NCI-H345 treated with DMSO at 0.1 percent for 48 hours (cell line): ENCODE data around the gene CDH23.

Experiments
- DNase-seq: peaks from one replicate; lab custom pipeline; 2025; ENCODE audit not compliant: unreplicated experiment; lab: John Stamatoyannopoulos, UW

The CDH23 gene

DNA sequence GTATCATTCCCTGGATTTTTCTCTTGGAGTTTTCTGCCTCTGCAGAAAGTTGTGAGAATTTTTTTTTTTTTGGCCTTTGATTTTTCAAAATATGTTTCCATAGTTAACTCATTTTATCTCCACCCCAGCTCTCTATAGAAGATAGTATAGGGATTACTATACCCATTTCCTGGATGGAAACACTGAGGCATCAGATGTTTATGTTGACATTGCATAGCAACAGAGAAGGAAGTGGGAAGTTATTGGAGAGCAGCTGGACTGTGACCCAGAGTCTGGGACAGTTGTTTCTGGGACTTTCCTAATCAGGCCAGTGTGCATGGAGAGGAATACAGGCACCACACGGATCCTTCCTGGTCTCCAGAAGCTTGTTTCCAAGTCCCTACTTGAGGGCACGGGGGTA is 158.0 kb downstream of the CDH23 start:
- no peak for DNase-seq

DNA sequence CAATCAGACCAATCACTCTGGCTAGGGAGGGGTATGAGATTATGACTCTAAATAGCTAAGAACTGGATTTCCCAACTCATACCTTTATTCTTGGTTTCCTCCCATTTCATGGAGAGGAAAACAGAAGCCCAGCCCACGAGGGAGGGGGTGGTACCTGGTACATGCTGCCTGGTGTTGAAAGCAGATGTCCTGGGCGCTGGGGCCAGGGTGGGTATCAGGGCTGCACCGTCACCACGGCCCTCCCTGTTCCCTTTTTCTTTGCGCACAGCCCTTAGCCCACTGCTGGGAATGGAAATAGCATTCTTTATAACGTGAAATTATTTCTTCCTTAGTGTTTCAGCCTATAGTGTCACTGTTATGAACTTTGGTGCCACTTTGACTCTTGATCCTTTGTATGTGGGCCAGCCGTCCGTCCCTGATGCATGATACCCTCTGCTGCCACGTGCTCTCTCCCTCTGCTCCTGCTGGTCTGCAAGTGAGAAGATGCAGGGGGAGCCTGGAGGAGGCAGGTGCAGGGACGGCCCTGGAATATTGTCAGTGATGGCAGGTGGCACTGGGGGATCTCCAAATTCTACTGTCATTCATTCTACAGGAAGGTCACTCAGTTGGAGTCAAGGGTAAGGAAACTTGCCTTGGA is 158.5 kb downstream of the CDH23 start:
- no peak for DNase-seq

DNA sequence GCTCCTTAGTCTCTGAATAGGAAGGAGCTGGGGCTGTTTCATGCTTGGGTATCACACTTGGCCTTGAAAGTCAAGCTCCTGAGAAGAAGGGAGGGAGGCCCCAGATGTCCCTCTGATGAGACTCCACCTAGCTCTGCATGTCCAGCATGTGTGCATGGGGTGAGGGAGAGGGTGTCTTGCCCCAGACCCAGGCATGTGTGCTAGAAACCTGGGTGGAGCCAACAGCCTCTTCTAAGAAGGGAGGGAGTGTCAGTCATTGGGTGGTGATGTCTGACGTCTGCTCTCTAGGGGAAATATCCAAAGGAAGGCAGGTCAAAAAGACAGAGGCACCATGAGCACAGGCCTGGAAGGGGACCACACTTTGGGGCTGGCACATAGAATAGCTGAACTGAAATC is 159.0 kb downstream of the CDH23 start:
- no peak for DNase-seq

DNA sequence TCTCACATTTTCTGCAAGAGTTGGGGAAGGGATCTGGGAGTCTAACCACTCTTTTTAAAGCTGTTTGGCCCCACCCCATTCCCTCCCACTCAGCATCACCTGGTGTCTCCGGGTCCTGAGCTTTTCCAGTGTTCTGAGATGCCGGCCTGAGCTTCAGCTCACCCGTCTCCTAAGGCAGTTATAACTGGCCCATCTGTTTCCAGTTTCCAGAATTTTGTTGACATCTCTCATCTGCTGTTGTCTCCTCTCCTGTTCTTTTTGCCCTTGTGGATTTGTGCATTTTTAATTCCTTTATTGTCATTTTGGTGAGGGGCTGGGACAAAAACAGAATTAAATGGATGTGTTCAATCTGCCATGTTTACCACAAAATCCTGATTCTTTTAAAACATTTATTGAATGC is 162.3 kb downstream of the CDH23 start:
- no peak for DNase-seq

DNA sequence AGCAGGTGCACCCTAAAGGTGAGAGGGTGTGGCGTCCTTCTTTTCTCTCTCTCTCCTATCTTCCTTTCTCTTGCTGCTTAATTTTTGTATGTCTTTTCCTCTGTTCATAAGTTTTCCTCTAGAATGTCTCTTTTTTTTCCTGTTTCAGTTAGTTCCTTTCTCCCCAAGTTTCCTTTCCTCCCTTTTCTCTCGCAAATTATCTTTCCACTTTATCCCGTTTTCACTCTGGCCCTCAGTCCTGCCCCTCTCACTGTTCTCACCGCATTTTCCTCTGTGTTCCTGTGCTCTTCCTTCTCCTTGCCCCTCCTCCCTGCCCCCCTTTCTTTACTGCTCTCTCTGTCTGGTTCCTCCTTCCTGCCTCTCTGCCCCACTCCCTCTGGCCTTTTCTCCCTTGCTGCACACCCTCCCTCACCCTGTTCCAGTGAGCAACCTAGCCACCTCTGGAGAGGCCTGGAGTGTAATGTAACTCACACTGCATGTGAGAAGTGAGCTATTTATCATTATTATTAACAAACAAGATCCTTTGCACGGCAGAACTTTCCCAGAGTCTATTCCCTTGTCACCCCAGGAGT is 164.4 kb downstream of the CDH23 start:
- DNase-seq, result no peak

DNA sequence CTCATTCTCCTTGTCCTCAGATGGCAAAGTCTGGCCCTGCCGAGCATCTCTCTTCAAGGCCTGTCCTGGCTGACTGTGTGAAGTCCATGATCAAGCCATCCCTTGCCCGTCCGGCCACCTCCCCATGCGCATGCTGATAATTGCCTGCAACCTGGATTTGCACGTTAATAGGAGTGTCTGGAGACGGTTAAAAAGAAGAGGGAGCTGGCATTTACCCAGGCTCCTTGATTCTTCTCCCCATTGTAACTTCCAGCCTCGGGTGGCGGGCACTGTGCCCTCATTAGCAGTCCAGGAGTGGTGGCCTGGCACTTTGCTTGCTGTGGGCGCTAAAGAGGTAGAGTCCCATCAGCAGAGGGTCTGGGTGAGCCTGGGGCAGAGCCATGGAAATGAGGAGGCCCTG is 165.5 kb downstream of the CDH23 start:
- no peak for DNase-seq

DNA sequence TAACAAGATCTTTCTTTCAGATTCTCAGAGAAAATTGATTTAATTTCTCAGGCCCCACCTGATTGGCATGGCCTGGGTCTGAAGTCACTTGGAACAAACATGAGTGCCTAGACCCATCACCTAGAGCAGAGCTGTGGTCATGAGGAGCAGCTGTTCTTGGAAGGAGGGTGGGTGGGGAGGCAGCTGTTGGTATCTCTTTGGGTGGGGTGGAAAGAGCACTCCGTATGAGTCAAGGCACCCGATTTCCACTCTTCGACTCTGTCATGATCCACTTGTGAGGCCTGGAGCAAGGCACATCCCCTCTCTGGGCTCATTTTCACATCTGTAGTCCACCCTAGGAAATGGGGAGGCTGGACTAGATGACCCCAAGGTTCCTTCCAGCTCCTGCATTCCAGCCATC is 166.2 kb downstream of the CDH23 start:
- no peak for DNase-seq

DNA sequence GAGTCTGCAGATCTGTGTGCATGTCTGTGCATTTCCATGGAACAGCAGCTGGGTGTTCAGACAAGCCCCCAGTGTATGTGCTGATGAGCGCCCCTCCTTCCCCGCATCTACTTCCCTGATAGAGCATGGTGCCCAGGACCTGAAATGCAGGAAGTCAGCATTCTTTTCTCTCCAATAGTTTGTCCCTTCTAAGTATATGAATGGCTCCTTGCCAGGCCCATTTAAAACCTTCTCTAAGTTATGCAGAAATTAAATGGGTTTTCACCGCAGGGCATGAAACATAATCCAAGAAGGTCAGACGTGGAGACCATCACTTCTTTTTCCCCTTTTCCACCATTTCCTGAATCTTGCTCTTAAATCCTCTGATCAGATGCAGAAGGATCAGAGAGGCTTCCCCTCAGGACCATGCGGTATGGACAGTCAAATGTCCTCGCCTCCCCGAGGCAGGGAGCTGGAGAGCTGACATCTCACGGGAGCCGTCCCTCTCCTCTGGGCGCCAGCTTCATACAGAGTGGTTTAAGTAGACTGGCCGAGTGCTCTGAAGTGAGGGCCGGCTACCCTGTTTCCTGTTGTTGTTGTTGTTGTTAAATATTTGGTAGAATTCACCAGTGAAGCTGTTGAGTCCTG is 167.6 kb downstream of the CDH23 start:
- DNase-seq, result no peak

DNA sequence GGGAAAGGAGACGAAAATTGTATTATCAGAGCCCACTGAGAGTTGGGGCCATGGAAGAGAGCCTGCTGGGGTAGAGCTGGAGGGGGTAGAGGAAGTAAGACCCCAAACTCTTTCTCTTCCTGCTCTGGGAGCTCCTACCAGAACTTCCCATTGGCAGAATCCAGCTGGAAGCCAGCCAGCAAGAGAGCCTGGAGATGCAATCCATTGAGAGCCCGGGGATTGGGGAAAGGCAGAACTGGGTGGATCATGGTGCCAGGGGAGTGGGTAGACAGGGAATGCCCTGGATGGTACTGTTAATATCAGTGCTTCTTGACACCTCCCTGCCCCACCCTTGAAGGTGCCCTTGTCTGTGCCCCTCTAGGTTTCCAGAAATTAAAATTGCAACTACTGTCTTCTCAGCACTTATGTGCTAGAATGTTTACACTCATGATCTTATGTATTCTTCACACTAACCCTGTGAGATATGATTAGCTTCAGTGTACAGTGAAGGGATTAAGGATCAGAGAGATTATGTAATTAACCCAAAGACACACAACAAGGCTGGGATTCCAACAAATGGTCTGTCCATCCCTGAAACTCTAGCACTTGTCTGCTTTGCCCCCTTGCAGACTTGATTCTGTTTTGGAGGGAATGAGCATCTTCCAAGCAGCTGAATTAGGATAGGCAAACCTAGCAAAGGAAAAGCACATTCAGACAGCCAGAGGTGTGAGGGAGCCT is 168.7 kb downstream of the CDH23 start:
- DNase-seq, result no peak

DNA sequence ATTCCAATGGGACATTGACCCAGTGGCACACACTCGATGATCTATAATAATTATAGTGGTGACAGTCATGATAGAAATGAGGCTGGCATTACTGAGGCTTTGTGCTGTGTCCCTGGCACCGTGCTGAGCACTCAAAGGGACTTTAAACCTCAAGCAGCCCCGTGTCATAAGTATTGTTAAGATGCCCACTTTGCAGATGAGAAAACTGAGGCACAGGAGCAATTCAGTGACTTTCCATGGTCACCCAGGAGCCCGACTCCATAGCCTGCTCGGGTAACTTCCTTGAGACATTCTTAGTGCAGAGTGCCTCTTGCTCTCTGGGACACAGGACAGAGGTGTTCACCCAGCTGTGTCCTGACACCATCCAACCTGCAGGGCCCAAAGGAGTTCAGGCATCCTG is 170.3 kb downstream of the CDH23 start:
- DNase-seq, result no peak

DNA sequence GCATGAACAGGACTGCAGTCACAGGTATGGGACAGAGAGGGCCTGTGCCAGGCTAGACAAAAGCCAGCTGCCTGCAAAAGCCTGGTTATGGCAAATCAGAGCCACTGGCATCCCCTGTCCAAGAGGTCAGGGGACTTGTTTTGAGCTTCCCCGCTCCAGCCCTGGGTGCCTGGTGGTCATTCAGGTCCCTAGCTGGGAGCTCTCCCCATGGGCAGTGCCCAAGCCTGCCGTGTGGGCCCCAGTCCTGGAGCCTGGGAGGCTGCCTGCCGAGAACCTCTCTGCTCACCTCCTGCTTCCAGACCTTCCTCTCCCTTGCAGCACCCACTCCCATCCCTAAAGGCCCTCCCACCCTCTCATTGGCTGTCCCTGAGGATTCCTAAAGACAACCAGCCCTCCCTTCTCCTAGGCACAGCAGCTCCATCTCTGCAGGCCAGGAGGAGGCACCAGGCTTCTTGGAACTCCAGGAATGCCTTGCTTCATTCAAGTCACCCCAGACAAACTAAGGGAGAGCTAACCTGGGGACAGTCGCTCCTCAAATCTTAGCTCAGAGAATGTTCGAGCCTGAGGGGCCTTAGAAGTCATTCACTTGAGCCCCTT is 172.3 kb downstream of the CDH23 start:
- no peak for DNase-seq

DNA sequence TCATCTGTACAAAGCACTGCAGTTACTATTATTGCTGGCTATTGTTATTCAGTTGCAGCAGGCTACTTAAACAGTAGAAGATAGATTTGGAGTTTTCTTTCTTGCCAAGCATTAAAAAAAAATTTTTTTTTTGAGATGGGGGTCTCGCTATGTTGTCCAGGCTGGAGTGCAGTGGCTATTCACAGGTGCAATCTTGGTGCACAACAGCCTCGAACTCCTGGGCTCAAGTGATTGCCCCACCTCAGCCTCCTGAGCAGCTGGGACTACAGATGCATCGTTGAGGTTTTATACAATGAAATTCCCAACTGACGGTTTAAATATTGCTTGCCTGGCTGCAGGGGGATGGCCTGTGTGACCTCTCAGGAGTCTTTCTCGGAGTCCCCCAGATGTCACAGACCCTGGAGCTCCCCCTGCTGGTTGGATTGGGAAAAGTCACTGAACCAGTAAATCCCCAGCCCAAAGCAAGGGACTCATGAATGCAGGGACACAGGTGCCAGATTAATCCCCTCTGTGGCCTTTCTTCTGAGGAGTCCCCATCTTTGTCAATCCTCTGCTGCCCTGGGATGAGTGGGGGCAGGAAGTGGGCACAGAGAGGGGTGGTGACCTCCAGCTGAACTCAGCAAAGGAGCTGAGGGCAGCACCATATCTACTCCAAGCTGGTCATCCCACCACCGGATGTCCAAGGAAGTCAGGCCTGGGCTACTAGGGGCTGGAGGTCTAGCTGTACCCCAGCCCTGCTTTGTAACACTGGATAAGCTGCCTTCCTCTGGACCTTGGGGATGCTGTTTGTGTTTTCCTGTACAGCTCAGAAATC is 173.3 kb downstream of the CDH23 start:
- DNase-seq, result no peak

DNA sequence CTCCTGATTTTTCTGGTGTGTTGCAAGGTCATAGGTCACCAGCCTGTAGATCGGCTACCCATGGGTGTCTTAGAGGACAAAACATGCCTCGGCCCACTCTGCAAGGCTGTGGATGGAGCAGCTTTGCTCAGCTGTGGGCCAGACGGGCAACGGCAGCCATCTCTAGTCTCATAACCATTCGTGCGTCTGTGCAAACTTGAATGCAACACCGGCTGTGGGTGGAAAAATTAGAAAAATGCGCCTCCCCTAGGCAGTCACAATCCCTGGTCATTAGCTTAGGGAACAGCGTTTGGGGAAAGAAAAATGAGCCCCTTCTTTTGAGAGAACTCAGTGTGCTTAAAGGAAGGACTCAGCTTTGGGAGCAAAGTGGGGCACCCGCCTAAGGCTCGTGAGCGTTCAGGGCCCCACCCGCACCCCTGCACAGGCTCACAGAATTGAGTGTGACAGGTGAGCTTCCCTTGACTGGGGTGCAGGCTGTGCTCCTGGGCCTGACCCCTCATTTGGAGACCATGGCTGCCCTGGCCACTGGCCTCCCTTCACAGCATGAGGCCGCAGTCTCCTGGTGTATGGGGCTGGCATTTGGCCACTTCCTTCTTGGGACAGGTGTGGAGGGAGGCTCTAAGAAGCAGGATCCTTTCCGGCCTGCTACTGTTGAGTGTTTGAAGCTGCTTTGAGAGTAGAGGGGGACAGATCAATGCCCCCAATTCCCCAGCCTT is 174.9 kb downstream of the CDH23 start:
- DNase-seq, result no peak

DNA sequence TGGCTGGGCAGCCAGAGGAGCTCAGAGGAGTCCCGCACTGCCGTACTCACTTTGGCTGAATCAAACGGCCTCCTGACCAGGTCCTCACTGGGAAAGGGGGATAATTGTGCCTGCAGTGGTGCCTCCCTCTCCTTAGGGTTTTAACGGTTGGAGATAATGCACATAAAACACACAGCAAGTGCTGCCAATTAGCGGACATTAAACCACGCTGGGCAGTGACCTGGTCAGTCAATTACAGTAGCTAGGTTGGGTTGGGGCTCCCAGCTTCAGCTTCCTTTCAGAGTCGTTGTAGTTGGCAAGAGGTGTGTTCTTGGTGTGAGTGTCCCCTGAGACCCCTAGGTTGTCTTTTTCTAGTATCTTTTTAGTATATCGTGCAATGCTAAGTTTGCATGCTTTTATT is 176.2 kb downstream of the CDH23 start:
- DNase-seq, result no peak

DNA sequence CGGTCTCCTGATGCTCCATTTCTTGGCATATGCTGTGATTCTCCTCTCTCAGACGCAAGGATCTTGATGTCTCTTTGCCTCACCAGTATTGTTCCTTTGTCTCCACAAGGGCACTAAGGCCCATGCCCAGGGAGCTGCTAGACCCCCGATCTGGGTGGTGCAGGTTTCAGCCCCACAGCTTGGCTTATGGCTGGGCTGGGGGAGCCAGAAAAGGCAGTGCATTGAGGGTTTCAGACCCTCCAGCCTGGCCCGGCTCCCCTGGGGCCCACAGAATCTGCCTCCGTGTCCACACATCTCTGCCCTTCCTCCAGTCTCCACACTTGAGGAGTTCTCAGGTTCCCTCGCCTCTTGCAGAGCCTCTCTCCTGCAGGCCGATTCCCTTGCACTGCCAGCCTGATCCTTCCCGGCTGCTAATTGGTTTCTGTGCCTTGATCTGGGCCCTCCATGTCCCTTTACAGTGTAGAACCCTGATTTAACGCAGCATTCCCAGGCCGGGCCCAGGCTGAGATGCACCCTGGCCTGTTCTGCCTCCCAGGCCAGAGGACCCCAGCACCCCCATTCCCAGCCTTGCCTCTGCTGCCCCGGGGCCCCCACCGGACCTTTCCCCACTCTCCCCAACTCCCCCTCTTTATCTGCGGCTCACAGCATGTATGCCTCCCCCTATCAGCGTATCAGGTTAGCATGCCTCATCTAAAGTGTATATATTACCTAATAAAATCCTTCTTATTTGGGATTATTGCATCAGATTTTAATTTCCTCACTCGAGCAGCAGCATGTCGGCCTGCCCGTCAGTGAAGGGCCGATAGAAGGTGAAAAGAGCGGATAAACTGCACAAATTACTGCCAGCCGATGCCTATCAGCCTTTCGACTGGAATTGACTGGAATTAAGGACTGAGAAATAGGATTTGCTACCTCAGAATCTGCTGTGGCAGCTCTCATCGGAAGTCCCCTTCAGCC is 177.1 kb downstream of the CDH23 start:
- no peak for DNase-seq

DNA sequence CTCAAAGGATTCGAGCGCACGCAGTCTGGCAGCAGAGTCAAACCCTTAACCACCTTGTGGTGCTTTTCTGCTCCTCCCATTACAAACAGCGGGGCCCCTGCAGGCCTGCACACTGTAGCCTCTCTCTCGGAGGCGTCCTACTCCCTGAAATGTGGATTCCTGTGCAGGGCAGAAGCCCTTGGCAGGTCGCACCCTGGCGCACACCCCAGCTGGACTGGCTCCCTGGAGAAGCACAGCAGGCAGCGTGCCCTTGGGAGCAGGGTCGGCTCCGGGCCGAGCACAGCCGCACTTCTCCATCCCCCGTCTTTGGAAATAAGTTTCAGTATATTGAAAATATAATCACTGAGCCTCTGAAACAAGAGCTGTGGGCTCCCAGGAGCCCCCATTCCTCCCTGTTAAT is 178.7 kb downstream of the CDH23 start:
- no peak for DNase-seq

DNA sequence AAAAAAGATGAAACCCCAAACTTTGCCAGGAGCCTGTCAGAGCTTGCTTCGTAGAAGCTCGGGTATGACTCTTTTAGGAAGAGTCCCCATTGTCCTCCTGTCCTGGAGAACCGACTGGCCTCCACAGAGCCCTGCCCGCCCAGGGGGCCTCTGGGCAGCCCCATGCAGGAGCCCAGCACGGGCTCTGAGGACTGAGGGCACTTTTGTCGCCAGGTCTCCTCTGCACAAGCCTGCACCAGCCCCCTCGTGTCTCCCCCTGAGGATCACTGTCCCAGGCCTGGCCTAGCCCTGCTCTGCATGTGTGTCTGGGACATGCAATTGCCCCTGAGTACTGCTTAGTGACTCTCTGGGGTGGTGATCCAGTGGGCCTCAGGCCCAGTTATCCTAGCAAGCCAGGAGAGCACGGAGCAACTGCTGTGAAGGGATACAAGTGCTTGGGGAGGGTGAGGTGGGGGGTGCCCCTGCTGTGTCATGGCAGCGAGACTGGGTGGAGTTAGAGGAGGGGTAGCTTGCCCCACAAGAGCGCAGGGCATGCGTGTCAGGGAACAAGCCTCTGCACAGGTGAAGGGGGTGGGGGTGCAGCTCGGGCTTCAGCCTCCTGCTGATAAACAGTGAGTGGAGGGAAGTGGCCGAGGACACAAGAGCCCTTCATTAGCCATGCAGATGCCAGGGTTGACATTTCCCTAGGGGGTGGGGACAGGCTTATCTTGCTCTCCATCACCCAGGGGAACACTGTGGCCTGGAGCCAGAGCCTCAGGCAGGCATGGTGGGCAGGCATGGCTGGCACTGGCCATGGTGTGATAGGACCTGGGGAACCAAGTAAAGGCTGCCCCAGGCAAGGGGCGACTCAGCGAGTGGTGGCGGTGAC is 179.4 kb downstream of the CDH23 start:
- peak; percentile 45 for DNase-seq

DNA sequence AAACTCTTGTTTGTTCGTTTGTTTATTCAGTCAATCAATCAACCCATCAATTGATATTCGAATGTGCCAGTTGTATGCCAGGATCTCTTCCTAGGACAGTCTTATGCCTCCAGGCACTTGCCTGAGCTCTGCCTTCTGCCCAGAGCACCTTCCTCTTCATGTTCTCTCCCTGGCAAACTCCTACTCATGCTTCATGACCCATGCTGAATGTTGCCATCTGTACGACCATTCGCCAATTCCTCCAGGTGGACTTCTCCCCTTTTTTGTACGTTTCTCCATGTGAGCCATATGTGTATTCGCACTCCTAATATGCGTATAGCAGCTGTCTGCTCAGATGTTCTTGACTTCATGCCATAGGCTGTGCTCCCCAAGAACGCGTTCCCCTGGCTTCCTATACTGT is 180.1 kb downstream of the CDH23 start:
- no peak for DNase-seq
